Measurements from ENCODE around the gene RHCE. TPM values are rescaled to one million over a fixed set of nuclear protein-coding genes. Genes with fewer than 3 reads are reported as not detected.

The RHCE gene
- total RNA-seq, 1 experiment from 2014 or later: 0.24 TPM

DNA sequence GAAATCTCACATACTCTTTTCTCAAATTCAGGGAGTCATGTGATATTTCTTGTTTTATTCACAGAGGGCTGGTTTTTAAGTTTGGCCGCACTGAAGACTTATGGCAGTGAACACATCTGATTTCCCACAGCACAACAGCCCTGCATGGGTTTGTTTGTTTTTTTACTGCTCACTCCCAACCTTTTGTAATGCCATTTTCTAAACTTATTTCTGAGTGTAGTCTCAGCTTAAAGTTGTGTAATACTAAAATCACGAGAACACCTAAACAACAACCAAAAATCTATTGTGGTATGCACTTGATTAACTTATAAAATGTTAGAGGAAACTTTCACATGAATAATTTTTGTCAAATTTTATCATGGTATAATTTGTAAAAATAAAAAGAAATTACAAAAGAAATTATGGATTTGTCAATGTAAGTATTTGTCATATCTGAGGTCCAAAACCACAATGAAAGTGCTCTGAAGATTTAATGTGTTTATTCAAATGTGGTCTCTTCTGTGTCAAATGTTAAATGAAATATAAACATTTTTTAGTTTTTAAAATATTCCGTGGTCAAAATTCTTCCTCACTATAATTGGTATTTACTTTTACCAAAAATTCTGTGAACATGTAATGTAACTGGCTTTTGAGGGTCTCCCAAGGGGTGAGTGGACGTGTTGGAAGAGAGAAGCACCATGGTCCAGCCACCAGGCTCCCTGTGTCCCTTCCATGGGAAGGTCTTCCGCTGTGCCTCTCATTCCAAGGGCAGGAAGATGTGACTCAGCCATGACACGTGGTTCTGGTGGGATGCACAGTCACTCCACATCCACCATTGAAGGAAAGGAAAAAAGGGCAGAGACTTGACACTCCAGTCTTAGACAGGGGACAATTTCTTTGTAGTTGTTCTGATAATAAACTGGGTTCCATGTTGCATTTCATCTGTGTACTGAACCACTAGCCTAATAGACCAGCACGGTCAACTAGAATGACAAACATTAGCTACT lies 59.7 kb downstream of the RHCE start:
- ATAC-seq: no peak
- Mint-ChIP-seq H3K36me3 (peaks cover 26% of the 10 kb centered on the region), H3K27ac (peak overlapping the region; percentile 57; the same call in 1 of the 2 replicates), H3K4me1 (no peaks in the 10 kb centered on the region), H3K27me3 (ENCODE audit: low read depth) (no peaks in the 10 kb centered on the region), H3K4me3 (no peak overlapping the region), H3K9me3 (no peaks in the 10 kb centered on the region)
- no peak for DNase-seq (ENCODE audit: low spot score)
- TF ChIP-seq JAZF1 (CRISPR knock-in tag; IDR thresholded peaks at IDR 0.05): no peak
- TF ChIP-seq, protein P1, sequence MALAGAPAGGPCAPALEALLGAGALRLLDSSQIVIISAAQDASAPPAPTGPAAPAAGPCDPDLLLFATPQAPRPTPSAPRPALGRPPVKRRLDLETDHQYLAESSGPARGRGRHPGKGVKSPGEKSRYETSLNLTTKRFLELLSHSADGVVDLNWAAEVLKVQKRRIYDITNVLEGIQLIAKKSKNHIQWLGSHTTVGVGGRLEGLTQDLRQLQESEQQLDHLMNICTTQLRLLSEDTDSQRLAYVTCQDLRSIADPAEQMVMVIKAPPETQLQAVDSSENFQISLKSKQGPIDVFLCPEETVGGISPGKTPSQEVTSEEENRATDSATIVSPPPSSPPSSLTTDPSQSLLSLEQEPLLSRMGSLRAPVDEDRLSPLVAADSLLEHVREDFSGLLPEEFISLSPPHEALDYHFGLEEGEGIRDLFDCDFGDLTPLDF (CRISPR knock-in tag; IDR thresholded peaks at IDR 0.05): no peak
- no peak for TF ChIP-seq ZNF317 (CRISPR knock-in tag; IDR thresholded peaks at IDR 0.05; ENCODE audit: borderline replicate concordance, low read depth)
- TF ChIP-seq GABPB1 (CRISPR knock-in tag; IDR thresholded peaks at IDR 0.05): no peak
- TF ChIP-seq, protein P2, sequence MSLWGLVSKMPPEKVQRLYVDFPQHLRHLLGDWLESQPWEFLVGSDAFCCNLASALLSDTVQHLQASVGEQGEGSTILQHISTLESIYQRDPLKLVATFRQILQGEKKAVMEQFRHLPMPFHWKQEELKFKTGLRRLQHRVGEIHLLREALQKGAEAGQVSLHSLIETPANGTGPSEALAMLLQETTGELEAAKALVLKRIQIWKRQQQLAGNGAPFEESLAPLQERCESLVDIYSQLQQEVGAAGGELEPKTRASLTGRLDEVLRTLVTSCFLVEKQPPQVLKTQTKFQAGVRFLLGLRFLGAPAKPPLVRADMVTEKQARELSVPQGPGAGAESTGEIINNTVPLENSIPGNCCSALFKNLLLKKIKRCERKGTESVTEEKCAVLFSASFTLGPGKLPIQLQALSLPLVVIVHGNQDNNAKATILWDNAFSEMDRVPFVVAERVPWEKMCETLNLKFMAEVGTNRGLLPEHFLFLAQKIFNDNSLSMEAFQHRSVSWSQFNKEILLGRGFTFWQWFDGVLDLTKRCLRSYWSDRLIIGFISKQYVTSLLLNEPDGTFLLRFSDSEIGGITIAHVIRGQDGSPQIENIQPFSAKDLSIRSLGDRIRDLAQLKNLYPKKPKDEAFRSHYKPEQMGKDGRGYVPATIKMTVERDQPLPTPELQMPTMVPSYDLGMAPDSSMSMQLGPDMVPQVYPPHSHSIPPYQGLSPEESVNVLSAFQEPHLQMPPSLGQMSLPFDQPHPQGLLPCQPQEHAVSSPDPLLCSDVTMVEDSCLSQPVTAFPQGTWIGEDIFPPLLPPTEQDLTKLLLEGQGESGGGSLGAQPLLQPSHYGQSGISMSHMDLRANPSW (CRISPR knock-in tag; conservative IDR thresholded peaks at IDR 0.05; ENCODE audit: low read depth): no peak
- TF ChIP-seq TP53 (CRISPR knock-in tag; IDR thresholded peaks at IDR 0.05): no peak
- TF ChIP-seq FOXJ3 (CRISPR knock-in tag; IDR thresholded peaks at IDR 0.05; ENCODE audit: borderline replicate concordance): no peak
- TF ChIP-seq SP1 (CRISPR knock-in tag; conservative IDR thresholded peaks at IDR 0.05): no peak
- TF ChIP-seq, protein P3, sequence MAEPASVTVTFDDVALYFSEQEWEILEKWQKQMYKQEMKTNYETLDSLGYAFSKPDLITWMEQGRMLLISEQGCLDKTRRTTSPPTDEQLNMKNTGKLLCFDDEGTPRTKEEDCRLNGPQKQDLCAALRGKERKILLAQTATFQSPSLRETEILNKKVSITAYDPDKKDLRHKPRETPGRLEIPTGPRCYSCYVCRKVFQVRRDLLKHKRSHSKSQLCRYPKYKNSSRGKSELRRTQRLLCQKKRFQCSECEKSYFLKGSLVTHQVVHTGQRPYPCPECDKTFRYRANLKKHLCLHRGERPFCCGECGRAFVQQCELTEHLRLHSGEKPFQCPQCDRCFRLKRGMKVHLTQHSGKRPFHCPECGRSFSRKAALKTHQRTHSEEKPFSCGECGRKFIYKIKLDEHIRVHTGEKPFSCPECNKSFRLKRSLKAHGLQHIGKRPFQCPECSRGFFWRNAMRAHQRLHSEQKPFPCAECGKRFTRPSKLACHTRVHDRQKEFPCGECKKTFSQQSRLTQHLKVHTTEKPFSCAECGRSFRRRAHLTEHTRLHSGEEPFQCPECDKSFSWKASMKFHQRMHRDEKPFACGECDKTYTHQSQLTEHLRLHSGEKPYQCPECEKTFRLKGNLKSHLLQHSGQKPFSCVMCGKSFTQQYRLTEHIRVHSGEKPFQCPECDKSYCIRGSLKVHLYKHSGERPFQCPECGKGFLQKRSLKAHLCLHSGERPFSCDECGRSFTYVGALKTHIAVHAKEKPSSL (CRISPR knock-in tag; conservative IDR thresholded peaks at IDR 0.05): no peak
- TF ChIP-seq, protein P4, sequence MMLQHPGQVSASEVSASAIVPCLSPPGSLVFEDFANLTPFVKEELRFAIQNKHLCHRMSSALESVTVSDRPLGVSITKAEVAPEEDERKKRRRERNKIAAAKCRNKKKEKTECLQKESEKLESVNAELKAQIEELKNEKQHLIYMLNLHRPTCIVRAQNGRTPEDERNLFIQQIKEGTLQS (CRISPR knock-in tag; conservative IDR thresholded peaks at IDR 0.05): no peak
- TF ChIP-seq MXD4 (CRISPR knock-in tag; IDR thresholded peaks at IDR 0.05; ENCODE audit: borderline replicate concordance): no peak
- TF ChIP-seq, protein P5, sequence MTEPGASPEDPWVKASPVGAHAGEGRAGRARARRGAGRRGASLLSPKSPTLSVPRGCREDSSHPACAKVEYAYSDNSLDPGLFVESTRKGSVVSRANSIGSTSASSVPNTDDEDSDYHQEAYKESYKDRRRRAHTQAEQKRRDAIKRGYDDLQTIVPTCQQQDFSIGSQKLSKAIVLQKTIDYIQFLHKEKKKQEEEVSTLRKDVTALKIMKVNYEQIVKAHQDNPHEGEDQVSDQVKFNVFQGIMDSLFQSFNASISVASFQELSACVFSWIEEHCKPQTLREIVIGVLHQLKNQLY (CRISPR knock-in tag; IDR thresholded peaks at IDR 0.05): no peak
- TF ChIP-seq GRHL2 (CRISPR knock-in tag; IDR thresholded peaks at IDR 0.05; ENCODE audit: insufficient replicate concordance, severe bottlenecking): no peak
- TF ChIP-seq, protein P6, sequence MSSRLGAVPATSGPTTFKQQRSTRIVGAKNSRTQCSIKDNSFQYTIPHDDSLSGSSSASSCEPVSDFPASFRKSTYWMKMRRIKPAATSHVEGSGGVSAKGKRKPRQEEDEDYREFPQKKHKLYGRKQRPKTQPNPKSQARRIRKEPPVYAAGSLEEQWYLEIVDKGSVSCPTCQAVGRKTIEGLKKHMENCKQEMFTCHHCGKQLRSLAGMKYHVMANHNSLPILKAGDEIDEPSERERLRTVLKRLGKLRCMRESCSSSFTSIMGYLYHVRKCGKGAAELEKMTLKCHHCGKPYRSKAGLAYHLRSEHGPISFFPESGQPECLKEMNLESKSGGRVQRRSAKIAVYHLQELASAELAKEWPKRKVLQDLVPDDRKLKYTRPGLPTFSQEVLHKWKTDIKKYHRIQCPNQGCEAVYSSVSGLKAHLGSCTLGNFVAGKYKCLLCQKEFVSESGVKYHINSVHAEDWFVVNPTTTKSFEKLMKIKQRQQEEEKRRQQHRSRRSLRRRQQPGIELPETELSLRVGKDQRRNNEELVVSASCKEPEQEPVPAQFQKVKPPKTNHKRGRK (CRISPR knock-in tag; IDR thresholded peaks at IDR 0.05; ENCODE audit: borderline replicate concordance): no peak
- no peak for TF ChIP-seq NFATC4 (CRISPR knock-in tag; IDR thresholded peaks at IDR 0.05)
- TF ChIP-seq SMAD4 (CRISPR knock-in tag; IDR thresholded peaks at IDR 0.05): no peak
- no peak for TF ChIP-seq ETV6 (CRISPR knock-in tag; IDR thresholded peaks at IDR 0.05)
- TF ChIP-seq, protein P7, sequence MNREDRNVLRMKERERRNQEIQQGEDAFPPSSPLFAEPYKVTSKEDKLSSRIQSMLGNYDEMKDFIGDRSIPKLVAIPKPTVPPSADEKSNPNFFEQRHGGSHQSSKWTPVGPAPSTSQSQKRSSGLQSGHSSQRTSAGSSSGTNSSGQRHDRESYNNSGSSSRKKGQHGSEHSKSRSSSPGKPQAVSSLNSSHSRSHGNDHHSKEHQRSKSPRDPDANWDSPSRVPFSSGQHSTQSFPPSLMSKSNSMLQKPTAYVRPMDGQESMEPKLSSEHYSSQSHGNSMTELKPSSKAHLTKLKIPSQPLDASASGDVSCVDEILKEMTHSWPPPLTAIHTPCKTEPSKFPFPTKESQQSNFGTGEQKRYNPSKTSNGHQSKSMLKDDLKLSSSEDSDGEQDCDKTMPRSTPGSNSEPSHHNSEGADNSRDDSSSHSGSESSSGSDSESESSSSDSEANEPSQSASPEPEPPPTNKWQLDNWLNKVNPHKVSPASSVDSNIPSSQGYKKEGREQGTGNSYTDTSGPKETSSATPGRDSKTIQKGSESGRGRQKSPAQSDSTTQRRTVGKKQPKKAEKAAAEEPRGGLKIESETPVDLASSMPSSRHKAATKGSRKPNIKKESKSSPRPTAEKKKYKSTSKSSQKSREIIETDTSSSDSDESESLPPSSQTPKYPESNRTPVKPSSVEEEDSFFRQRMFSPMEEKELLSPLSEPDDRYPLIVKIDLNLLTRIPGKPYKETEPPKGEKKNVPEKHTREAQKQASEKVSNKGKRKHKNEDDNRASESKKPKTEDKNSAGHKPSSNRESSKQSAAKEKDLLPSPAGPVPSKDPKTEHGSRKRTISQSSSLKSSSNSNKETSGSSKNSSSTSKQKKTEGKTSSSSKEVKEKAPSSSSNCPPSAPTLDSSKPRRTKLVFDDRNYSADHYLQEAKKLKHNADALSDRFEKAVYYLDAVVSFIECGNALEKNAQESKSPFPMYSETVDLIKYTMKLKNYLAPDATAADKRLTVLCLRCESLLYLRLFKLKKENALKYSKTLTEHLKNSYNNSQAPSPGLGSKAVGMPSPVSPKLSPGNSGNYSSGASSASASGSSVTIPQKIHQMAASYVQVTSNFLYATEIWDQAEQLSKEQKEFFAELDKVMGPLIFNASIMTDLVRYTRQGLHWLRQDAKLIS (CRISPR knock-in tag; IDR thresholded peaks at IDR 0.05; ENCODE audit: borderline replicate concordance): no peak
- TF ChIP-seq, protein P8, sequence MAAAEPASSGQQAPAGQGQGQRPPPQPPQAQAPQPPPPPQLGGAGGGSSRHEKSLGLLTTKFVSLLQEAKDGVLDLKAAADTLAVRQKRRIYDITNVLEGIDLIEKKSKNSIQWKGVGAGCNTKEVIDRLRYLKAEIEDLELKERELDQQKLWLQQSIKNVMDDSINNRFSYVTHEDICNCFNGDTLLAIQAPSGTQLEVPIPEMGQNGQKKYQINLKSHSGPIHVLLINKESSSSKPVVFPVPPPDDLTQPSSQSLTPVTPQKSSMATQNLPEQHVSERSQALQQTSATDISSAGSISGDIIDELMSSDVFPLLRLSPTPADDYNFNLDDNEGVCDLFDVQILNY (CRISPR knock-in tag; IDR thresholded peaks at IDR 0.05): no peak
- no peak for TF ChIP-seq TCF7 (CRISPR knock-in tag; IDR thresholded peaks at IDR 0.05; ENCODE audit: low read depth)
- ChIA-PET CTCF (no interaction called here), POLR2A (no interaction called here)
